Stimulated activated CD8-positive, alpha-beta memory T cell treated with anti-CD3 and anti-CD28 coated beads, Interleukin-15, amount 100 ng/mL, for 24 hours (primary cell): ENCODE results near the gene RAD51B.
"Not testable (repeated sequence)": the region's sequence is repeated elsewhere in the genome, so short reads cannot be mapped to it uniquely, and the experiment has no call there.

ENCODE experiments used
- DNase-seq: peaks from one replicate; pipeline ENCODE4 v3.0.0-alpha.2; 2020; ENCODE audit warnings: low read depth

The RAD51B gene

GRCh38 chr14:68279437-68279720 lies 459.8 kb downstream of the RAD51B start:
- no peak for DNase-seq

- DNase-seq: no peak
Observed at GRCh38 chr14:68279777-68280233, 460.2 kb downstream of the RAD51B start.

- no peak for DNase-seq
Observed at GRCh38 chr14:68281497-68281896, 461.9 kb downstream of the RAD51B start.

GRCh38 chr14:68282479-68283377 lies 463.1 kb downstream of the RAD51B start:
- no peak for DNase-seq

- peak; percentile 8 for DNase-seq
Observed at GRCh38 chr14:68283378-68284123, 464.0 kb downstream of the RAD51B start.

- DNase-seq: no peak
Observed at GRCh38 chr14:68284333-68284732, 464.8 kb downstream of the RAD51B start.

GRCh38 chr14:68284834-68285233 lies 465.3 kb downstream of the RAD51B start:
- DNase-seq: no peak

- peak; percentile 21 for DNase-seq
Observed at GRCh38 chr14:68285421-68286179, 466.0 kb downstream of the RAD51B start.

GRCh38 chr14:68286667-68287066 lies 467.1 kb downstream of the RAD51B start:
- no peak for DNase-seq

GRCh38 chr14:68289452-68289851 lies 469.9 kb downstream of the RAD51B start:
- not testable (repeated sequence) for DNase-seq

- DNase-seq: no peak
Observed at GRCh38 chr14:68291820-68292219, 472.2 kb downstream of the RAD51B start.

GRCh38 chr14:68292441-68293215 lies 473.0 kb downstream of the RAD51B start:
- no peak for DNase-seq

- no peak for DNase-seq
Observed at GRCh38 chr14:68293404-68293803, 473.8 kb downstream of the RAD51B start.

GRCh38 chr14:68295316-68295816 lies 475.8 kb downstream of the RAD51B start:
- DNase-seq: no peak

GRCh38 chr14:68297039-68297438 lies 477.5 kb downstream of the RAD51B start:
- no peak for DNase-seq

GRCh38 chr14:68297876-68298468 lies 478.4 kb downstream of the RAD51B start:
- DNase-seq: no peak

- no peak for DNase-seq
Observed at GRCh38 chr14:68300608-68301007, 481.0 kb downstream of the RAD51B start.

GRCh38 chr14:68301219-68301618 lies 481.6 kb downstream of the RAD51B start:
- no peak for DNase-seq

- not testable (repeated sequence) for DNase-seq
Observed at GRCh38 chr14:68302938-68303337, 483.4 kb downstream of the RAD51B start.

- no peak for DNase-seq
Observed at GRCh38 chr14:68305738-68306137, 486.2 kb downstream of the RAD51B start.
